ENCODE data around the gene SYNDIG1. TPM values are rescaled to one million over a fixed set of nuclear protein-coding genes. Genes with fewer than 3 reads are reported as not detected.

SYNDIG1 gene
- total RNA-seq (not detected), total RNA-seq (0 to 0.06 (median 0) reads per million in 172 experiments)
- not detected for polyA plus RNA-seq (2013, experiment 1 of 2)
- 0.15 TPM for polyA plus RNA-seq (2013, experiment 2 of 2)

DNA sequence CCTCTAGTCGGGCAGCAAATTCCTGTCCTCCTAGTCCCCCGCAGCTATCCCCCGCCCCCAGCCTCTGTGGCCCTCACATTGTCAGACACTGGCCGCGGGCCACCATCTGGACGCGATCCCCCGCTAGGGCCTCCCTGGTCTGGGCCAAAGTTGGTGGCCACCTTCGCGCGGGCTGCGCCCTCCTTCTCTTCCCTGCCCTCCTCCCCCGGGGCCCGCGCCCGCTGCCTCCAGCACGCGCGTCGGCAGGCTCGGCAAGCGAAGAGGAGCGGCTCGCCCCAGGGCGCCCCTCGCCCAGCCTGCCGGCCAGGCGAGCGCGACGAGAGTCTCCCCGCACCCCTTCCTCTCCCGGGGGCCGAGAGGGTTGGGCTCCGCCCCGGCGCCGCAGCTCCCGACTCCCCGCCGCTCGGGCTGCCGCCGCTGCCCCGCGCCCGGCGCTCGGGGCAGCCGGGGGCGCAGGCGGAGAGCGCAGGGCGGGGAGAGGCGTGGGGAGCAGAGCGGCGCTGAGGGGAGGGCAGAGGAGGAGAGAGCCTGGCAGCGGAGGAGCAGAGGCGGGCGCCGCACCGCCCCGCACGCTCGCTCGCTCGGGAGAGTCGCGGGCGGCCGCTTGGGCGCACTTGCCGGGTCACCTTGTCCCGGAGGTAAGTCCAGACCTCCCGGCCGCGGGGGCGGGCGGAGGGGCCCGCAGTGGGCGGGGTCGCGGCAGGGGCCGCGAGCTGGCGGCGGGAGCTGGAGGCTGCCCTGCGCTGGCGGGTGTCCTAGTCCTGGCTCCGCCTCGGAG, at the start of gene SYNDIG1:
SYNDIG1 (plus strand) TSS at position 514 of the 778 bp plus-strand sequence. CDS start 73,469 bp downstream, outside the sequence.
- H3K27me3 ChIP-seq (ENCODE audit: control insufficient read depth in 1 of 2, insufficient read depth in 2 of 2, low read length in 2 of 2), result peaks cover 26 to 30% of the 10 kb centered on the region in 2 experiments
- ChIA-PET CTCF (no interaction called here), POLR2A (no interaction called here)
- Mint-ChIP-seq H3K4me1 (ENCODE audit: low read depth) (peaks cover 10% of the 10 kb centered on the region), H3K36me3 (ENCODE audit: low read depth) (no peaks in the 10 kb centered on the region), H3K9me3 (no peaks in the 10 kb centered on the region), H3K27me3 (peaks cover 62% of the 10 kb centered on the region), H3K4me3 (peak within 1 kb of the TSS; percentile 63), H3K27ac (no peak within 1 kb of the TSS)
- no peak for ATAC-seq (ENCODE audit: poor library complexity)
- no peak within 1 kb of the TSS for H3K4me3 ChIP-seq (ENCODE audit: low read length)
- H3K36me3 ChIP-seq (ENCODE audit: insufficient read depth, low read length), result no peaks in the 10 kb centered on the region
- H3K9me3 ChIP-seq (ENCODE audit: control insufficient read depth in 1 of 2, insufficient read depth in 1 of 2, low read length in 2 of 2), result peaks cover 0 to 20% of the 10 kb centered on the region in 2 experiments
- H3K27ac ChIP-seq (ENCODE audit: low read depth in 1 of 2, low read length in 2 of 2), result no peak within 1 kb of the TSS
- H3K4me1 ChIP-seq (ENCODE audit: insufficient read depth, low read length), result peaks cover 14% of the 10 kb centered on the region
- intact Hi-C loops (cut with DNase I, micrococcal nuclease), result no loop called here
- TF ChIP-seq, protein P1, sequence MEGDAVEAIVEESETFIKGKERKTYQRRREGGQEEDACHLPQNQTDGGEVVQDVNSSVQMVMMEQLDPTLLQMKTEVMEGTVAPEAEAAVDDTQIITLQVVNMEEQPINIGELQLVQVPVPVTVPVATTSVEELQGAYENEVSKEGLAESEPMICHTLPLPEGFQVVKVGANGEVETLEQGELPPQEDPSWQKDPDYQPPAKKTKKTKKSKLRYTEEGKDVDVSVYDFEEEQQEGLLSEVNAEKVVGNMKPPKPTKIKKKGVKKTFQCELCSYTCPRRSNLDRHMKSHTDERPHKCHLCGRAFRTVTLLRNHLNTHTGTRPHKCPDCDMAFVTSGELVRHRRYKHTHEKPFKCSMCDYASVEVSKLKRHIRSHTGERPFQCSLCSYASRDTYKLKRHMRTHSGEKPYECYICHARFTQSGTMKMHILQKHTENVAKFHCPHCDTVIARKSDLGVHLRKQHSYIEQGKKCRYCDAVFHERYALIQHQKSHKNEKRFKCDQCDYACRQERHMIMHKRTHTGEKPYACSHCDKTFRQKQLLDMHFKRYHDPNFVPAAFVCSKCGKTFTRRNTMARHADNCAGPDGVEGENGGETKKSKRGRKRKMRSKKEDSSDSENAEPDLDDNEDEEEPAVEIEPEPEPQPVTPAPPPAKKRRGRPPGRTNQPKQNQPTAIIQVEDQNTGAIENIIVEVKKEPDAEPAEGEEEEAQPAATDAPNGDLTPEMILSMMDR (IDR thresholded peaks at IDR 0.05), result no peak
- DNase-seq, result no peak

- DNase-seq (no peak), ATAC-seq (ENCODE audit: poor library complexity) (no peak)
- Mint-ChIP-seq H3K36me3 (ENCODE audit: low read depth) (no peaks in the 10 kb centered on the region), H3K27me3 (no peaks in the 10 kb centered on the region), H3K27ac (no peak overlapping the region), H3K9me3 (peaks cover 10% of the 10 kb centered on the region), H3K4me1 (ENCODE audit: low read depth) (no peaks in the 10 kb centered on the region), H3K4me3 (no peak overlapping the region)
- CTCF ChIA-PET, result no interaction called here
- no peak overlapping the region for H3K27ac ChIP-seq (ENCODE audit: low read depth in 1 of 2, low read length in 2 of 2)
- POLR2A ChIA-PET, result no interaction called here
- H3K36me3 ChIP-seq (ENCODE audit: insufficient read depth, low read length), result no peaks in the 10 kb centered on the region
- no peak overlapping the region for H3K4me3 ChIP-seq (ENCODE audit: low read length)
- intact Hi-C loops (cut with DNase I, micrococcal nuclease), result no loop called here
- H3K4me1 ChIP-seq (ENCODE audit: insufficient read depth, low read length), result no peaks in the 10 kb centered on the region
- TF ChIP-seq, protein P1 (IDR thresholded peaks at IDR 0.05), result no peak
- peaks cover 0 to 17% of the 10 kb centered on the region in 2 experiments for H3K9me3 ChIP-seq (ENCODE audit: control insufficient read depth in 1 of 2, insufficient read depth in 1 of 2, low read length in 2 of 2)
- H3K27me3 ChIP-seq (ENCODE audit: control insufficient read depth in 1 of 2, insufficient read depth in 2 of 2, low read length in 2 of 2), result peaks cover 0 to 2% of the 10 kb centered on the region in 2 experiments
These were observed 49.6 kb upstream of the SYNDIG1 start for GRCh38 chr20:24419786-24420185.

DNA sequence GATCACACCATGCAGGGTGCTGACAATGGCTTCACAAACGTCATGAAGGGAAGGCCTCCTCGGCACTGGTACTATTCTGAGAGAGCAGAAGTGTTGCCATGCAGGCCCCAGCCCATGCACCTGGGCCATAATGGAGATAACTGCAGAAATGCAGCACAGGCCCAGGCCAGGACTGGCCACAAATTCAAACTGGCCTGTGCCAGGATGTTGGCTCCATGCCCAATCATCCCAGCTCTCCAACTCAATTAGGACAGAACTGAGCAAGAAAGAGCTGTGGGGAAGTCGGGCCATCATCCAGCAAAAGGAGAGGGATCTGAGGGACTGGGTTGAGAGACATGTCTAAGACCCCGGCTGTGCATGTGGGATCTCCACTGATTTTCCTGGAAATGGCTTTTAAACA, 48.9 kb upstream of the SYNDIG1 start:
- H3K27me3 ChIP-seq (ENCODE audit: control insufficient read depth in 1 of 2, insufficient read depth in 2 of 2, low read length in 2 of 2), result peaks cover 0 to 2% of the 10 kb centered on the region in 2 experiments
- no peaks in the 10 kb centered on the region for H3K4me1 Mint-ChIP-seq (ENCODE audit: low read depth)
- intact Hi-C loops (cut with DNase I, micrococcal nuclease), result no loop called here

More for the DNA sequence above, 48.9 kb upstream of the SYNDIG1 start:
- H3K36me3 Mint-ChIP-seq (ENCODE audit: low read depth), result no peaks in the 10 kb centered on the region
- TF ChIP-seq, protein P1 (IDR thresholded peaks at IDR 0.05), result no peak
- Histone ChIP-seq H3K4me3 (ENCODE audit: low read length) (no peak overlapping the region), H3K4me1 (ENCODE audit: insufficient read depth, low read length) (no peaks in the 10 kb centered on the region), H3K27ac (ENCODE audit: low read depth in 1 of 2, low read length in 2 of 2) (no peak overlapping the region), H3K9me3 (ENCODE audit: control insufficient read depth in 1 of 2, insufficient read depth in 1 of 2, low read length in 2 of 2) (peaks cover 0 to 14% of the 10 kb centered on the region in 2 experiments), H3K36me3 (ENCODE audit: insufficient read depth, low read length) (no peaks in the 10 kb centered on the region)
- H3K27ac Mint-ChIP-seq, result no peak overlapping the region
- ChIA-PET POLR2A (no interaction called here), CTCF (no interaction called here)
- DNase-seq (no peak), ATAC-seq (ENCODE audit: poor library complexity) (no peak)
- peaks cover 7% of the 10 kb centered on the region for H3K9me3 Mint-ChIP-seq
- H3K27me3 Mint-ChIP-seq, result no peaks in the 10 kb centered on the region
- no peak overlapping the region for H3K4me3 Mint-ChIP-seq
